Natural killer cell (primary cell): ENCODE measurements around the gene KIF1A. TPM values are rescaled to one million over a fixed set of nuclear protein-coding genes. Genes with fewer than 3 reads are reported as not detected.

Experiments used
- ATAC-seq, 3 donors: fragments of 150-1000 bp in 2 of 3; fragments of 200-7000 bp in 1 of 3; cut with Tn5 transposase; 1 replicate in 1 of 3; 2 replicates in 2 of 3; pipeline ENCODE4 v1.10.0; 2021; ENCODE audit warnings: mild to moderate bottlenecking in 2 of 3, moderate library complexity in 2 of 3
- DNase-seq, 2 donors: peaks; one replicate each; pipeline versions ENCODE4 v3.0.0 to v3.0.0-alpha.2; 2013 to 2021; ENCODE audit warnings: mixed read lengths in 1 of 2
- H3K27ac ChIP-seq: one replicate; pipeline ENCODE4 v1.5.1; 2013; ENCODE audit warnings: mild to moderate bottlenecking, low read length
- H3K27me3 ChIP-seq: one replicate; pipeline ENCODE4 v1.6.1; 2013; ENCODE audit warnings: low read length; ENCODE audit not compliant: control insufficient read depth, insufficient read depth
- H3K36me3 ChIP-seq: one replicate; pipeline ENCODE4 v1.6.1; 2013; ENCODE audit warnings: low read length; ENCODE audit not compliant: control insufficient read depth, insufficient read depth
- H3K4me1 ChIP-seq: one replicate; pipeline ENCODE4 v1.6.1; 2013; ENCODE audit warnings: low read length; ENCODE audit not compliant: control insufficient read depth, insufficient read depth
- H3K4me3 ChIP-seq: one replicate; pipeline ENCODE4 v1.5.1; 2013; ENCODE audit warnings: low read length
- H3K9me3 ChIP-seq: one replicate; pipeline ENCODE4 v1.6.1; 2013; ENCODE audit warnings: low read length; ENCODE audit not compliant: control insufficient read depth, insufficient read depth
- H3K27ac Mint-ChIP-seq, 2 donors: one replicate each; pipeline ENCODE4 v1.8.0; 2022; ENCODE audit warnings: mild to moderate bottlenecking in 2 of 2, mixed read lengths in 2 of 2, moderate library complexity in 1 of 2
- H3K27me3 Mint-ChIP-seq, 2 donors: one replicate each; pipeline ENCODE4 v1.8.0; 2022; ENCODE audit warnings: low read depth in 2 of 2, mixed read lengths in 2 of 2
- H3K36me3 Mint-ChIP-seq: one replicate; pipeline ENCODE4 v1.8.0; 2022; ENCODE audit warnings: mixed read lengths
- H3K4me1 Mint-ChIP-seq, 2 donors: one replicate each; pipeline ENCODE4 v1.8.0; 2022; ENCODE audit warnings: mixed read lengths in 2 of 2
- H3K4me3 Mint-ChIP-seq: one replicate; pipeline ENCODE4 v1.8.0; 2022; ENCODE audit warnings: mild to moderate bottlenecking, moderate library complexity, mixed read lengths
- H3K9me3 Mint-ChIP-seq, 2 donors: one replicate each; pipeline ENCODE4 v1.8.0; 2022; ENCODE audit warnings: mixed read lengths in 2 of 2
- CTCF ChIP-seq: fragments of 200-600 bp; IDR thresholded peaks from one replicate; pipeline ENCODE4 v1.8.0; 2022; ENCODE audit warnings: antibody characterized with exemption
- WGBS: methylation state at CpG from one replicate; pipeline ENCODE4 v1.1.7; 2013; ENCODE audit warnings: missing lambda C conversion rate; ENCODE audit not compliant: insufficient coverage; 5-methylcytosine and 5-hydroxymethylcytosine counted together
- intact Hi-C: fragments of 100-400 bp; cut with micrococcal nuclease; formaldehyde crosslinking; loops from one replicate; pipeline ENCODE4 v1.14.2; 2022
- total RNA-seq, 4 donors: library from RNA; stranded (reverse); fragments of 120-200 nt in 1 of 4; gene quantifications; one replicate each; pipeline versions ENCODE4 v1.2.3 to v1.2.4, GENCODE V29; 2013 to 2022

KIF1A gene
- total RNA-seq, 3 donors from 2014 or later (not counting 1 experiment from before 2014, with no cell fraction given): 0.09 TPM; not detected in 2

GRCh38 chr2:240797914-240798313, 22.1 kb downstream of the KIF1A start:
- ATAC-seq: no peak
- H3K9me3 Mint-ChIP-seq: no peaks in the 10 kb centered on the region
- WGBS: 81% methylated on average over 12 of the region's 12 CpGs
- peaks cover 11 to 25% of the 10 kb centered on the region in 2 donors for H3K27me3 Mint-ChIP-seq
- no peak overlapping the region for H3K4me3 Mint-ChIP-seq
- no peak for DNase-seq
- Histone ChIP-seq H3K9me3 (no peaks in the 10 kb centered on the region), H3K36me3 (no peaks in the 10 kb centered on the region), H3K27ac (no peak overlapping the region), H3K4me3 (no peak overlapping the region), H3K27me3 (peaks cover 3% of the 10 kb centered on the region), H3K4me1 (no peaks in the 10 kb centered on the region)
- no peak for TF ChIP-seq CTCF
- no peaks in the 10 kb centered on the region for H3K4me1 Mint-ChIP-seq
- intact Hi-C loops: no loop called here
- H3K36me3 Mint-ChIP-seq: no peaks in the 10 kb centered on the region
- H3K27ac Mint-ChIP-seq: no peak overlapping the region

- H3K36me3 Mint-ChIP-seq: no peaks in the 10 kb centered on the region
- intact Hi-C loops: no loop called here
- H3K27me3 ChIP-seq: peaks cover 3% of the 10 kb centered on the region
These were observed 22.5 kb downstream of the KIF1A start for GRCh38 chr2:240797500-240797895.

DNA sequence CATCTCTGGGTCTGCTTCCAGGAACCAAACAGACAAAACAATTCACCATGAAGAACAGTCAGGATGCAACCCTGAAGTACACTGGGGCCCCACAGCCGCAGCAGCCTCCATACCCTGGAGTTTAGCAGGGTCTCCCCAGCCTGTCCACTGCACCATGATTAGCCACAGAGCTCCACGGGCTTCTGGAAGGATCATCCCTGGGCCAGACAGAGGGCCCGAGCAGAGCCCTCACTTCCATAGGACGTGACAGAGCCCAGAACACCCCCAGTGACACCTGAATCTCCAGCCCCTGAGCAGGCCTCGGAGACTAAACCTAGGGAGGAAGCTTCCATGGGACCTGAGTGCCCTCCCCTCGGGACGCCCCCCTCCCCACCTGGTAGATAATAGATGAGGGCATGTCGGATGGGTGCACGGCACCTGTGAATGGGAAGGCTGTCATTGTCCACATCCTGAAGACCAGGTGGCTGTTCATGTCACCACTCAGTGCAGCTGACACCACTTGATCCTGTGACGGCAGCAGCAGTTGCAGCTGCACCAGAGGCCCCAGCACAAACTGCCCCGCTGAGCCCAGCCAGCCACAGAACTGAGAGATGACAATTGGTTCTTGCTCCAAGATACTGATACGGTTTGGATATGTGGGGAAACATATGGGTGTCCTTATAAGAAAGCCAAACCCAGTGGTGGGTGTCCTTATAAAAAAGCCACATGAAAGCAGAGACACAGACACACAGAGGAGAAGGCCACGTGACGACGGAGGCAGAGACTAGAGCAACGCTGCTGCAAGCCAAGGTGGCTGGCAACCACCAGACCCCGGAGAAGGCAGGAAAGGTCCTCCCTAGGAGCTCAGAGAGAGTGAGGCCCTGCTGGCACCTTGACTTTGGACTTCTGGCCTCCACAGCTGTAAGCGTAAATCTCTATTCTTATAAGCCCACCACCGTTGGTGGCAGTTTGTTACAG, 23.2 kb downstream of the KIF1A start:
- no peaks in the 10 kb centered on the region for H3K36me3 Mint-ChIP-seq

More at GRCh38 chr2:240797500-240797895, 22.5 kb downstream of the KIF1A start:
- H3K27ac ChIP-seq: no peak overlapping the region
- H3K9me3 Mint-ChIP-seq: no peaks in the 10 kb centered on the region
- H3K36me3 ChIP-seq: no peaks in the 10 kb centered on the region
- no peaks in the 10 kb centered on the region for H3K4me1 Mint-ChIP-seq
- peaks cover 11 to 22% of the 10 kb centered on the region in 2 donors for H3K27me3 Mint-ChIP-seq
- ATAC-seq (no peak), DNase-seq (no peak)
- no peaks in the 10 kb centered on the region for H3K4me1 ChIP-seq
- no peak overlapping the region for H3K4me3 Mint-ChIP-seq
- no peak overlapping the region for H3K4me3 ChIP-seq
- WGBS: 85% methylated on average over 14 of the region's 14 CpGs
- no peaks in the 10 kb centered on the region for H3K9me3 ChIP-seq
- no peak overlapping the region for H3K27ac Mint-ChIP-seq
- TF ChIP-seq CTCF: no peak

More for the DNA sequence above, 23.2 kb downstream of the KIF1A start:
- Histone ChIP-seq H3K9me3 (no peaks in the 10 kb centered on the region), H3K4me1 (no peaks in the 10 kb centered on the region), H3K27me3 (peaks cover 3% of the 10 kb centered on the region), H3K4me3 (no peak overlapping the region), H3K27ac (no peak overlapping the region), H3K36me3 (no peaks in the 10 kb centered on the region)
- no peak for DNase-seq
- intact Hi-C loops: no loop called here
- no peak overlapping the region for H3K27ac Mint-ChIP-seq
- peaks cover 11 to 22% of the 10 kb centered on the region in 2 donors for H3K27me3 Mint-ChIP-seq
- no peaks in the 10 kb centered on the region for H3K4me1 Mint-ChIP-seq
- TF ChIP-seq CTCF: no peak
- 77% methylated on average over 19 of the region's 19 CpGs for WGBS
- H3K9me3 Mint-ChIP-seq: no peaks in the 10 kb centered on the region
- ATAC-seq: no peak
- no peak overlapping the region for H3K4me3 Mint-ChIP-seq
